Heart right ventricle (tissue), 16 donors: ENCODE data around the gene FSD2. TPM values are rescaled to one million over a fixed set of nuclear protein-coding genes. Genes with fewer than 3 reads are reported as not detected.

Experiments used
- ATAC-seq, 8 donors: fragments of 200-7000 bp; cut with Tn5 transposase; one replicate each; pipeline ENCODE4 v1.9.1; 2020; ENCODE audit warnings: mild to moderate bottlenecking in 8 of 8, moderate library complexity in 8 of 8, moderate number of reproducible peaks in 1 of 8
- DNase-seq, 2 donors: peaks; one replicate each; pipeline ENCODE4 v3.0.0-alpha.2; 2020
- H3K27ac ChIP-seq, 10 donors: fragments of 200-600 bp; sonication (generic) in 2 of 10; one replicate each; pipeline versions ENCODE4 v1.5.0 to v1.8.0; 2020 to 2022; ENCODE audit warnings: mild to moderate bottlenecking in 3 of 10
- H3K27me3 ChIP-seq, 7 donors: fragments of 200-600 bp; one replicate each; pipeline ENCODE4 v1.8.0; 2021 to 2022; ENCODE audit warnings: mild to moderate bottlenecking in 2 of 7
- H3K36me3 ChIP-seq, 9 donors: fragments of 200-600 bp; sonication (generic) in 1 of 9; one replicate each; pipeline versions ENCODE4 v1.5.0 to v1.8.0; 2020 to 2022; ENCODE audit warnings: mild to moderate bottlenecking in 2 of 9
- H3K4me1 ChIP-seq, 9 donors: fragments of 200-600 bp; sonication (generic) in 1 of 9; one replicate each; pipeline versions ENCODE4 v1.5.0 to v1.8.0; 2020 to 2022; ENCODE audit warnings: mild to moderate bottlenecking in 4 of 9
- H3K4me3 ChIP-seq, 10 donors: fragments of 200-600 bp; sonication (generic) in 2 of 10; one replicate each; pipeline versions ENCODE4 v1.5.0 to v1.8.0; 2020 to 2022; ENCODE audit warnings: mild to moderate bottlenecking in 7 of 10, moderate library complexity in 2 of 10
- H3K9me3 ChIP-seq, 11 donors: fragments of 200-600 bp in 10 of 11; sonication (generic) in 2 of 11; one replicate each; pipeline versions ENCODE4 v1.5.0 to v1.8.0; 2013 to 2022; ENCODE audit warnings: mild to moderate bottlenecking in 2 of 11, control low read depth in 1 of 11, moderate library complexity in 1 of 11
- WGBS, 2 donors: extraction: QIAGEN DNeasy Blood & Tissue Kit; methylation state at CpG; one replicate each; pipeline ENCODE4 v1.1.7; 2013; ENCODE audit warnings: inconsistent platforms in 1 of 2; 5-methylcytosine and 5-hydroxymethylcytosine counted together
- intact Hi-C, 10 donors: fragments of 100-400 bp; cut with DNase I; formaldehyde crosslinking; loops; one replicate each; pipeline versions ENCODE4 v1.11.1 to v1.14.2; 2022
- polyA plus RNA-seq, 2 donors: library from polyadenylated mRNA; stranded (reverse); fragments of 200-250 nt; gene quantifications; one replicate each; pipeline ENCODE4 v1.2.3, GENCODE V29; 2013
- total RNA-seq, 10 donors: library from RNA; stranded (reverse); fragmentation: NEBNext Ultra II Directional in 3 of 10; extraction: Animal tissue kit (Norgen Biotek cat#: 25700) in 3 of 10; gene quantifications; one replicate each; pipeline versions ENCODE4 v1.2.1 to v1.2.4, GENCODE V29; 2021 to 2023
- TF ChIP-seq, protein P1 (sequence below), 9 donors: fragments of 200-600 bp; sonication (generic) in 2 of 9; IDR thresholded peaks; one replicate each; pipeline versions ENCODE4 v1.5.0 to v1.8.0; 2021 to 2022; ENCODE audit warnings: antibody characterized with exemption in 9 of 9, mild to moderate bottlenecking in 5 of 9, moderate library complexity in 1 of 9
- donor health status: Arrhythmogenic right ventricular cardiomyopathy.
- donor health status: ischemic (EF 13 %, LVEDD 7.1; RV severe dilation, severe dysfunction).
- donor health status: healthy with polysubstance abuse.
- donor health status: DM: no; HTN: yes; CAD: no.
- donor health status: DM: no; HTN: no; CAD: no.
- donor health status: ischemic (EF 25% LVEDD 6.9; RV normal size, moderate dysfunction).
- donor health status: ischemic (EF 25% LVEDD 5.7; RV mildly dilated, moderate dysfunction).
- donor health status: healthy.
- donor health status: DM: yes; HTN: yes; CAD: no.
- donor health status: Ischemic cardiomyopathy.
- donor health status: ischemic (EF 35%, LVEDD 5.7; RV mildly dilated, moderate dysfunction).
- donor health status: nonischemic (EF 11% LVEDD 7.7; RV severe dilation, severe dysfunction).
- donor health status: DM: yes; HTN: yes; CAD: no.
- donor health status: PGD.
- donor health status: ischemic (EF 29% LVEDD 5.4; RV normal size, mild dysfunction).
- donor health status: nonischemic (EF 23%, LVEDD 6.1; RV moderate dilation, normal function).

Gene FSD2
- total and polyA plus RNA-seq, 12 donors, result 1.7 to 142 (median 85.2) TPM

DNA sequence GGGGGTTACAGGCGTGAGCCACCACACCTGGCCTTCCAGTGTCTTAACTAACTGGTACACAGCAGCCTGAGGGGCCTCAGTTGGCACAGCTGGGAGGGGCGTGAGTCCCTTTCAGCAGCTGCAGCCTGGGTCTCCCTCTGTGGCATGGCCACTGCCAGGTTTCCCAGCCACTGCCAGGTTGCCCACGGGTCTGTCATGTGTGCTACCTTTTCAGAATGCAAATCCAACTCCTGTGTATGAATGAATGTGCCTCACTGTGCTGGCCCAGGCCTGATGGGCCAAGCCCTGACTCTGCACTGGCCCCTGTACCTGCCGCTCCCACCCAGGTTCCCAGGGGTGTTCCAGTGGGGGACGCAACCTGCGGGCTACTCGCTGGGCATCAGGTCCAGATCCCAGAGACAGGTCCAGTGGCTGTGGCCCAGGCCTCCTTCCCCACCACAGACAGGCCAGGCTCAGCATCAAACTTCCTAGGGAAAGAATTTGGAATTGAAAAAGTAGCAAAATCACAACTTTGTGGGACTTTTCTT is 29.6 kb upstream of the FSD2 start:
- ATAC-seq (no peak), DNase-seq (no peak)
- peaks cover 0 to 4% (median 0%) of the 10 kb centered on the region in 11 donors for H3K9me3 ChIP-seq
- no peak overlapping the region for H3K4me3 ChIP-seq
- intact Hi-C loops, result no loop called here
- H3K36me3 ChIP-seq, result peaks cover 0 to 81% (median 70%) of the 10 kb centered on the region in 9 donors
- no peaks in the 10 kb centered on the region for H3K27me3 ChIP-seq
- H3K27ac ChIP-seq, result no peak overlapping the region
- TF ChIP-seq, protein P1, sequence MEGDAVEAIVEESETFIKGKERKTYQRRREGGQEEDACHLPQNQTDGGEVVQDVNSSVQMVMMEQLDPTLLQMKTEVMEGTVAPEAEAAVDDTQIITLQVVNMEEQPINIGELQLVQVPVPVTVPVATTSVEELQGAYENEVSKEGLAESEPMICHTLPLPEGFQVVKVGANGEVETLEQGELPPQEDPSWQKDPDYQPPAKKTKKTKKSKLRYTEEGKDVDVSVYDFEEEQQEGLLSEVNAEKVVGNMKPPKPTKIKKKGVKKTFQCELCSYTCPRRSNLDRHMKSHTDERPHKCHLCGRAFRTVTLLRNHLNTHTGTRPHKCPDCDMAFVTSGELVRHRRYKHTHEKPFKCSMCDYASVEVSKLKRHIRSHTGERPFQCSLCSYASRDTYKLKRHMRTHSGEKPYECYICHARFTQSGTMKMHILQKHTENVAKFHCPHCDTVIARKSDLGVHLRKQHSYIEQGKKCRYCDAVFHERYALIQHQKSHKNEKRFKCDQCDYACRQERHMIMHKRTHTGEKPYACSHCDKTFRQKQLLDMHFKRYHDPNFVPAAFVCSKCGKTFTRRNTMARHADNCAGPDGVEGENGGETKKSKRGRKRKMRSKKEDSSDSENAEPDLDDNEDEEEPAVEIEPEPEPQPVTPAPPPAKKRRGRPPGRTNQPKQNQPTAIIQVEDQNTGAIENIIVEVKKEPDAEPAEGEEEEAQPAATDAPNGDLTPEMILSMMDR (IDR thresholded peaks at IDR 0.05), result no peak
- H3K4me1 ChIP-seq, result peaks cover 0 to 19% (median 0%) of the 10 kb centered on the region in 9 donors
- 96 to 99% methylated on average over 7 of the region's 7 CpGs for WGBS, 2 donors

DNA sequence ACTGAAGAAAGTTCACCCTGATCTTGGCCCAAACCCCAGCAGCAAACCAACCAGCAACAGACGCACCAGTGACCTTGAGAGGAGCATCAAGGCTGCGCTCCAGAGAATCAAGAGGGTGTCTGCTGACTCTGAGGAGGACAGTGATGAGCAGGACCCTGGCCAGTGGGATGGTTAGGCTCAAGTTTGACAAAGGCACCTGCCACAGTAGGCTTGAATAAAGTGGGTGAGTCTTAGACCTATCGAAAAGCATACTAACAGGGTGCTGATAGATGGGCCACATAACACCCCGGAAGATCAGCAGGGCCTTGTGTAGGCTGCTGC is 27.5 kb upstream of the FSD2 start:
- DNase-seq (no peak), ATAC-seq (peak in 3 of 8 donors; percentile 14 to 53 (median 20))
- TF ChIP-seq, protein P1 (IDR thresholded peaks at IDR 0.05), result no peak
- Histone ChIP-seq H3K4me1 (peaks cover 0 to 19% (median 0%) of the 10 kb centered on the region in 9 donors), H3K27ac (peak overlapping the region in 2 of 10 donors; percentile 21 to 35), H3K36me3 (peaks cover 0 to 100% (median 84%) of the 10 kb centered on the region in 9 donors), H3K27me3 (no peaks in the 10 kb centered on the region), H3K9me3 (no peaks in the 10 kb centered on the region), H3K4me3 (no peak overlapping the region)
- 77% methylated on average over 4 of the region's 4 CpGs for WGBS, 2 donors
- intact Hi-C loops, result no loop called here

DNA sequence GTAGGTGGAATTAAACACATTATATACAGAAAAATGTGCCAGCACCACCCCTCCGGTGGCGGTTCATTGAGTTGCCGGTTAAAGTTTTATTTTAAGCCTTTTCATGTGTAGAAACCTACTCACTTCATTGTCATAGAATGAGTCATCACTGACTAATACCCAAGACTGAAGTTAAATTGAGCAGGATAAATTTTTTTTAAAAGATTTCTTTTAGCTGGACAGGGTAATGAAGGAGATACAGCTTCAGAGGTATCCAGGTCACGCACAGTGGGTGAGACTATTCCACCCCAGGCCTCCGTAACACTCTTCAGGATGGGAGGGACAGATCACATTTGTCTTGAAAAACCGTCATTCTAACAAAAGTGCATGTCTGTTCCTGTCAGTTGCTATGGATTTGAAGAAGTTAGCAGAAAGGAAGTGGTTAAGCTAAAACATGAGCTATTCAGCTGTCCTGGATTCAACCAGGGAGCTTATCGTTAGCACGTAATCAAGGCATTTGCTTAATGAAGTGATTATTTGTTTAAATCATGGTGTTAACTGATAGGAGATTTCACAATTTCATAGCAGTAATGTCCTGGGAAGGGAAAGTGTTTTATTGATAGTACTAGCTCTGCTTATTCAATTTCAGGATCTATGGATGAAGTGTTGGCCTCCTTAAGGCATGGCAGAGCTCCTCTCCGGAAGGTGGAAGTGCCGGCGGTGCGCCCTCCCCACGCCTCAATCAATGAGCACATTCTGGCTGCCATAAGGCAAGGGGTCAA is 26.9 kb upstream of the FSD2 start:
- H3K27ac ChIP-seq, result peak overlapping the region in 3 of 10 donors; percentile 21 to 42 (median 35)

DNA sequence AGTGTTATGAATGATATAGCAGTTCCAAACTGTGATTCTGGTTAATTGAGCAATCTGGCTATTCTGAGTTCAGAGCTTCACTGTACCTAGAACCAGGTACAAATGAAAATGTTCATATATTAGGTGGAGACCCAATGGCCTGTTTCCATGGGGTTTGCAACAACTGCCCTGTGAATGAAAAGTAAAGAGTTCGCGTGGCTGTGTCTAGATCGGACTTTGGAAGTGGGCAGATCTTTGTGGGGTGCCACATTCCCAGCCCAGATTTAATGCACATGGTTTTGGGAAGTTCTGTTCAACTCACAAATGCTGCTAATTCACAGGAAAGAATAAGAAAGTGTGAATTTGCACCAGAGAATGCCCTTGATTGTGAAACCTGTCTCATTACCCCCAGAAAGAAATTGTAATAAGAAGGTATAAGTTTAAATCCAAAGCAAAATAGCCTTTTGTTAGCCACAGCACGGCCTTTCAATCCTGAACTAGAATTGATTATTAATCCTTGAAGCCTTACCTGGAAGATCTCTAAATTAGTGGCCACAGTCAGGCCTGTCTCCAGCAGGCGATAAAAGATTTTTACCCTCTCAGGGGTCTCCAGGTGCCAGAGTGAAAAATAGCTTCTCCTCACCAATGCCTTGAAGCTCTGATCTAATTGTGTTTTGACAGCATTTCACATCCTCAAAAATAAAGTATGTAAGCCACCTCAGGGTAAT is 26.2 kb upstream of the FSD2 start:
- 96 to 98% methylated on average over 5 of the region's 5 CpGs for WGBS, 2 donors

More for the DNA sequence above, 26.9 kb upstream of the FSD2 start:
- TF ChIP-seq, protein P1 (IDR thresholded peaks at IDR 0.05), result no peak
- Histone ChIP-seq H3K27me3 (no peaks in the 10 kb centered on the region), H3K36me3 (peaks cover 0 to 100% (median 84%) of the 10 kb centered on the region in 9 donors), H3K4me3 (no peak overlapping the region), H3K9me3 (no peaks in the 10 kb centered on the region), H3K4me1 (peaks cover 0 to 19% (median 0%) of the 10 kb centered on the region in 9 donors)
- intact Hi-C loops, result no loop called here
- ATAC-seq (peak in 3 of 8 donors; percentile 10 to 46 (median 29)), DNase-seq (no peak)
- 76 to 83% methylated on average over 13 of the region's 13 CpGs for WGBS, 2 donors

More for the DNA sequence above, 26.2 kb upstream of the FSD2 start:
- Histone ChIP-seq H3K4me1 (peaks cover 0 to 19% (median 0%) of the 10 kb centered on the region in 9 donors), H3K36me3 (peaks cover 0 to 100% (median 84%) of the 10 kb centered on the region in 9 donors), H3K9me3 (no peaks in the 10 kb centered on the region), H3K27me3 (no peaks in the 10 kb centered on the region), H3K4me3 (no peak overlapping the region), H3K27ac (peak overlapping the region in 2 of 10 donors; percentile 29 to 42)
- ATAC-seq (no peak), DNase-seq (no peak)
- intact Hi-C loops, result no loop called here
- TF ChIP-seq, protein P1 (IDR thresholded peaks at IDR 0.05), result no peak
